Naive thymus-derived CD4-positive, alpha-beta T cell (primary cell): ENCODE results near the gene GUCD1. TPM values are rescaled to one million over a fixed set of nuclear protein-coding genes. Genes with fewer than 3 reads are reported as not detected.
A peak's percentile ranks its signal among the peaks of the same experiment; 100 is the strongest.

Source experiments
- ATAC-seq: fragments of 150-1000 bp; cut with Tn5 transposase; 2 replicates; pipeline ENCODE4 v1.10.0; 2021; ENCODE audit warnings: mild to moderate bottlenecking, moderate library complexity
- CTCF ChIA-PET: fragments of 350-600 bp; sonication (Branson Sonifier 250); formaldehyde crosslinking; loops from one replicate; lab custom pipeline; 2021; ENCODE audit warnings: antibody characterized with exemption; lab: Charles Lee
- POLR2A ChIA-PET: fragments of 350-600 bp; sonication (Branson Sonifier 250); formaldehyde crosslinking; loops from one replicate; lab custom pipeline; 2021; ENCODE audit warnings: antibody characterized with exemption, inconsistent platforms; lab: Charles Lee
- DNase-seq, 9 donors: peaks; one replicate each; pipeline versions ENCODE4 v3.0.0 to v3.0.0-alpha.2; 2020 to 2022; ENCODE audit warnings: mixed read lengths in 1 of 9
- H3K27ac ChIP-seq: one replicate; pipeline ENCODE4 v1.7.0; 2013; ENCODE audit warnings: mild to moderate bottlenecking, low read depth, low read length, moderate library complexity
- H3K27me3 ChIP-seq, 2 donors: one replicate each; pipeline ENCODE4 v1.7.0; 2013; ENCODE audit warnings: low read length in 2 of 2, mild to moderate bottlenecking in 2 of 2, moderate library complexity in 2 of 2; ENCODE audit not compliant: control insufficient read depth in 2 of 2, insufficient read depth in 2 of 2
- H3K36me3 ChIP-seq, 3 experiments: 1 replicate in 2 of 3; 2 replicates in 1 of 3; pipeline ENCODE4 v1.7.0; 2013; ENCODE audit warnings: low read length in 3 of 3, mild to moderate bottlenecking in 3 of 3, moderate library complexity in 1 of 3; ENCODE audit not compliant: insufficient read depth in 3 of 3, control insufficient read depth in 2 of 3
- H3K4me1 ChIP-seq, 2 donors: one replicate each; pipeline ENCODE4 v1.7.0; 2013; ENCODE audit warnings: low read length in 2 of 2, mild to moderate bottlenecking in 2 of 2, moderate library complexity in 1 of 2; ENCODE audit not compliant: control insufficient read depth in 2 of 2, insufficient read depth in 2 of 2
- H3K4me3 ChIP-seq: 2 replicates; pipeline ENCODE4 v1.7.0; 2013; ENCODE audit warnings: mild to moderate bottlenecking, low read length
- H3K9me3 ChIP-seq, 3 experiments: 1 replicate in 2 of 3; 2 replicates in 1 of 3; pipeline ENCODE4 v1.7.0; 2013; ENCODE audit warnings: low read length in 3 of 3; ENCODE audit not compliant: control insufficient read depth in 2 of 3
- H3K27ac Mint-ChIP-seq, 9 donors: one replicate each; pipeline ENCODE4 v1.8.0; 2020 to 2022; ENCODE audit warnings: mixed read lengths in 9 of 9, mild to moderate bottlenecking in 8 of 9, moderate library complexity in 5 of 9, inconsistent platforms in 2 of 9
- H3K27me3 Mint-ChIP-seq, 5 donors: one replicate each; pipeline ENCODE4 v1.8.0; 2021 to 2022; ENCODE audit warnings: mixed read lengths in 5 of 5, mild to moderate bottlenecking in 1 of 5
- H3K36me3 Mint-ChIP-seq, 5 donors: one replicate each; pipeline ENCODE4 v1.8.0; 2020 to 2022; ENCODE audit warnings: mixed read lengths in 5 of 5, mild to moderate bottlenecking in 3 of 5, inconsistent platforms in 1 of 5
- H3K4me1 Mint-ChIP-seq, 7 donors: one replicate each; pipeline ENCODE4 v1.8.0; 2020 to 2022; ENCODE audit warnings: mixed read lengths in 7 of 7, mild to moderate bottlenecking in 3 of 7, inconsistent platforms in 1 of 7
- H3K4me3 Mint-ChIP-seq, 10 donors: one replicate each; pipeline ENCODE4 v1.8.0; 2020 to 2022; ENCODE audit warnings: mild to moderate bottlenecking in 10 of 10, mixed read lengths in 10 of 10, moderate library complexity in 6 of 10, inconsistent platforms in 2 of 10
- H3K9me3 Mint-ChIP-seq, 11 donors: one replicate each; pipeline ENCODE4 v1.8.0; 2020 to 2022; ENCODE audit warnings: mixed read lengths in 11 of 11, mild to moderate bottlenecking in 4 of 11, inconsistent platforms in 1 of 11, moderate library complexity in 1 of 11
- intact Hi-C, 2 donors: fragments of 100-400 bp; cut with micrococcal nuclease; formaldehyde crosslinking; loops; one replicate each; pipeline ENCODE4 v1.15.1; 2023
- polyA plus RNA-seq, 2 donors: library from polyadenylated mRNA; unstranded; fragments of 300-500 nt; fragmentation: Illumina TruSeq; gene quantifications; one replicate each; pipeline ENCODE4 v1.2.3, GENCODE V29; 2021
- total RNA-seq, 6 experiments: library from RNA in 5 of 6; stranded (reverse) in 5 of 6; gene quantifications; 1 replicate in 5 of 6; 2 replicates in 1 of 6; pipeline ENCODE4 v1.2.3 and lab custom pipeline; 2021 to 2026

GUCD1 gene
- total and polyA plus RNA-seq, 7 experiments from 2014 or later, result 33.1 to 131 (median 61.7) TPM

- H3K27ac Mint-ChIP-seq, result peak overlapping the region in 3 of 9 donors; percentile 5 to 74 (median 28)
- no peaks in the 10 kb centered on the region for H3K9me3 ChIP-seq
- H3K4me3 Mint-ChIP-seq, result no peak overlapping the region
- intact Hi-C loops, result loop anchor here (10.0 kb wide), 6 partner anchors 55 to 1935 kb away; partner anchors contain the start of genes CABIN1 (in 1 of the 2), GGT1 (in 1 of the 2), HPS4 (in 1 of the 2) and SRRD (in 1 of the 2)
- ATAC-seq (peak; percentile 19), DNase-seq (no peak)
- H3K4me1 ChIP-seq, result peaks cover 9 to 15% of the 10 kb centered on the region in 2 donors
- H3K27me3 Mint-ChIP-seq, result no peaks in the 10 kb centered on the region
- no peak overlapping the region for H3K4me3 ChIP-seq
- ChIA-PET CTCF (no interaction called here), POLR2A (interaction anchor here (0.7 kb wide), 1 partner anchor 31 kb away, joined by 3 read pairs; no protein-coding TSS in a partner anchor)
- no peaks in the 10 kb centered on the region for H3K27me3 ChIP-seq
- peaks cover 27 to 45% (median 34%) of the 10 kb centered on the region in 7 donors for H3K4me1 Mint-ChIP-seq
- H3K9me3 Mint-ChIP-seq, result no peaks in the 10 kb centered on the region
- no peak overlapping the region for H3K27ac ChIP-seq
- peaks cover 11 to 51% (median 13%) of the 10 kb centered on the region in 3 experiments for H3K36me3 ChIP-seq
- peaks cover 0 to 39% (median 5%) of the 10 kb centered on the region in 5 donors for H3K36me3 Mint-ChIP-seq
These were observed 4.7 kb downstream of the GUCD1 start for GRCh38 chr22:24550028-24550901.

GRCh38 chr22:24548812-24549211 lies 6.1 kb downstream of the GUCD1 start:
- ATAC-seq (no peak), DNase-seq (no peak)
- CTCF ChIA-PET, result interaction anchor here (0.6 kb wide), 1 partner anchor 111 kb away, joined by 3 read pairs; no protein-coding TSS in a partner anchor
- Histone ChIP-seq H3K36me3 (peaks cover 11 to 61% (median 13%) of the 10 kb centered on the region in 3 experiments), H3K4me3 (no peak overlapping the region), H3K4me1 (peaks cover 5 to 9% of the 10 kb centered on the region in 2 donors), H3K27me3 (no peaks in the 10 kb centered on the region), H3K27ac (no peak overlapping the region), H3K9me3 (no peaks in the 10 kb centered on the region)
- Mint-ChIP-seq H3K27ac (peak overlapping the region in 1 of 9 donors; percentile 21), H3K4me1 (peaks cover 20 to 37% (median 27%) of the 10 kb centered on the region in 7 donors), H3K4me3 (no peak overlapping the region), H3K27me3 (no peaks in the 10 kb centered on the region), H3K9me3 (no peaks in the 10 kb centered on the region), H3K36me3 (peaks cover 0 to 39% (median 5%) of the 10 kb centered on the region in 5 donors)
- POLR2A ChIA-PET, result no interaction called here
- intact Hi-C loops, result no loop called here

DNA sequence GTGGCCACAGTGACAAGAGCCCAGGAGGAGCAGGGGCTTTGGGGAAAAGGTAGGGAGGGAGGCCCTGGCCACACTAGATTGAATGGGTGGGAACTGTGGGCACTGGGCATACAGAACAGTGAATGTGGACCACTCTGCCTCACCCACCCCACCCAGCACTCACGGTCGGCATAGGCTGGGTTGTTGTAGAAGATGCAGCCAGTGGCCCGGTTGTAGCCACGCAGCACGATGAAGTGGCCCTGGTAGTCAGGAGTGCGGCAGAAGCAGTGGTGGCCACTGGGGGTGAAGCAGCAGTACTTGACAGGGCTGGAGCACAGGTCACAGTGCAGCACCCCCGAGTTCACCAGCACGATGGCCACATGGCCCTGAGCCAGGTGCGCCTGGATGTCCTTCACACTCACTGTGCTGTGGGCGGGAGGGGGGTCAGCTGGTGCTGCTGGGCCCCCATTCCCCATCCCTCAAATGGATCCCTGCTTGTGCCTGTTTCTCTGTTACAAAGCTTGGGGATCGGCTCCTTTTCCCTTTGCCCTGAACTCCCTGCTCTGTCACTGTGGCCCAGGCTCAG lies 11.2 kb downstream of the GUCD1 start:
- peaks cover 13 to 85% (median 16%) of the 10 kb centered on the region in 3 experiments for H3K36me3 ChIP-seq

DNA sequence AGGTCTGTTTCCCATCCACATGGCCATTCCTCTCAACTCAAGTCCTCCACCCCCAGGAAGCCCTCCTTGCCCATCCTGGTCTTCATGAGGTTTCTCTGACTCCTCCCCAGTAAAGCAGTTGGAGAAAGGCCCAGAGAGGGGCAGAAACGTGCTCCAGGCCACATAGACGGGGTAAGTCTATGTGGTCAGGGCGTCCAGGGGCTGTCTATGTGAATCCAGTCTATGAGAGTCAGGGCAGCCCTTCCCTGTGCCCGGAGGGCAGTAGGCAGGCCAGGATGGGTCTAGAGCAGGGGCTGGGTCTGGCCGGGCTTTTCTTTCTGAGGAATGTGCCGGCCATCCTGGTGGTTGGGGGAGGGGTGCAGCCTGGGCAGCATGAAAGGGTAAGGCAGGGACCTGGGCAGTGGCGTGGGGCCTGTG lies 11.7 kb downstream of the GUCD1 start:
- no peak for DNase-seq
- intact Hi-C loops, result no loop called here

More for the DNA sequence above, 11.2 kb downstream of the GUCD1 start:
- H3K27ac Mint-ChIP-seq, result no peak overlapping the region
- Histone ChIP-seq H3K4me1 (no peaks in the 10 kb centered on the region), H3K4me3 (no peak overlapping the region), H3K27ac (no peak overlapping the region), H3K27me3 (no peaks in the 10 kb centered on the region), H3K9me3 (no peaks in the 10 kb centered on the region)
- intact Hi-C loops, result no loop called here
- ChIA-PET CTCF (no interaction called here), POLR2A (interaction anchor here (1.4 kb wide), 1 partner anchor 11 kb away, joined by 5 read pairs; the partner anchor contains the start of gene GUCD1)
- no peaks in the 10 kb centered on the region for H3K27me3 Mint-ChIP-seq
- H3K36me3 Mint-ChIP-seq, result peaks cover 0 to 47% (median 8%) of the 10 kb centered on the region in 5 donors
- no peaks in the 10 kb centered on the region for H3K9me3 Mint-ChIP-seq
- no peak overlapping the region for H3K4me3 Mint-ChIP-seq
- ATAC-seq (no peak), DNase-seq (no peak)
- H3K4me1 Mint-ChIP-seq, result peaks cover 0 to 8% (median 0%) of the 10 kb centered on the region in 7 donors

GRCh38 chr22:24542641-24543040 lies 12.3 kb downstream of the GUCD1 start:
- peaks cover 9 to 74% (median 13%) of the 10 kb centered on the region in 3 experiments for H3K36me3 ChIP-seq
- DNase-seq (no peak), ATAC-seq (peak; percentile 28)
- POLR2A ChIA-PET, result no interaction called here
- peaks cover 0 to 5% (median 0%) of the 10 kb centered on the region in 7 donors for H3K4me1 Mint-ChIP-seq
- no peaks in the 10 kb centered on the region for H3K9me3 Mint-ChIP-seq
- H3K4me1 ChIP-seq, result no peaks in the 10 kb centered on the region
- H3K27ac Mint-ChIP-seq, result no peak overlapping the region
- no peak overlapping the region for H3K27ac ChIP-seq
- intact Hi-C loops, result no loop called here
- H3K9me3 ChIP-seq, result no peaks in the 10 kb centered on the region
- H3K27me3 Mint-ChIP-seq, result no peaks in the 10 kb centered on the region
- H3K36me3 Mint-ChIP-seq, result peaks cover 0 to 37% (median 8%) of the 10 kb centered on the region in 5 donors
- no peaks in the 10 kb centered on the region for H3K27me3 ChIP-seq
- no peak overlapping the region for H3K4me3 Mint-ChIP-seq
- CTCF ChIA-PET, result no interaction called here
- H3K4me3 ChIP-seq, result no peak overlapping the region

More for the DNA sequence above, 11.7 kb downstream of the GUCD1 start:
- no peaks in the 10 kb centered on the region for H3K27me3 Mint-ChIP-seq
- no peaks in the 10 kb centered on the region for H3K9me3 ChIP-seq
- ATAC-seq, result no peak
- H3K36me3 Mint-ChIP-seq, result peaks cover 0 to 42% (median 8%) of the 10 kb centered on the region in 5 donors
- no peak overlapping the region for H3K4me3 ChIP-seq
- H3K9me3 Mint-ChIP-seq, result no peaks in the 10 kb centered on the region
- H3K27ac ChIP-seq, result no peak overlapping the region
- no peak overlapping the region for H3K27ac Mint-ChIP-seq
- peaks cover 13 to 80% (median 16%) of the 10 kb centered on the region in 3 experiments for H3K36me3 ChIP-seq
- peaks cover 0 to 7% (median 0%) of the 10 kb centered on the region in 7 donors for H3K4me1 Mint-ChIP-seq
- H3K4me3 Mint-ChIP-seq, result no peak overlapping the region
- ChIA-PET CTCF (no interaction called here), POLR2A (no interaction called here)
- no peaks in the 10 kb centered on the region for H3K4me1 ChIP-seq
- H3K27me3 ChIP-seq, result no peaks in the 10 kb centered on the region

GRCh38 chr22:24541681-24542515 lies 13.0 kb downstream of the GUCD1 start:
- H3K4me3 Mint-ChIP-seq, result no peak overlapping the region
- H3K27ac Mint-ChIP-seq, result peak overlapping the region in 2 of 9 donors; percentile 8 to 38
- Histone ChIP-seq H3K27me3 (no peaks in the 10 kb centered on the region), H3K4me3 (no peak overlapping the region), H3K36me3 (peaks cover 2 to 67% (median 6%) of the 10 kb centered on the region in 3 experiments), H3K9me3 (no peaks in the 10 kb centered on the region), H3K4me1 (no peaks in the 10 kb centered on the region), H3K27ac (no peak overlapping the region)
- peaks cover 0 to 29% (median 8%) of the 10 kb centered on the region in 5 donors for H3K36me3 Mint-ChIP-seq
- intact Hi-C loops, result no loop called here
- ChIA-PET CTCF (no interaction called here), POLR2A (interaction anchor here (0.7 kb wide), 1 partner anchor 141 kb away, joined by 3 read pairs; no protein-coding TSS in a partner anchor)
- ATAC-seq (peak; percentile 47), DNase-seq (no peak)
- no peaks in the 10 kb centered on the region for H3K27me3 Mint-ChIP-seq
- no peaks in the 10 kb centered on the region for H3K9me3 Mint-ChIP-seq
- H3K4me1 Mint-ChIP-seq, result peaks cover 0 to 3% (median 0%) of the 10 kb centered on the region in 7 donors
